ENCODE measurements around the gene DHRS7.

Gene DHRS7

GRCh38 chr14:60184905-60185555 lies 19.8 kb upstream of the DHRS7 start:
- no peak for FAIRE-seq

GRCh38 chr14:60184146-60184904 lies 19.1 kb upstream of the DHRS7 start:
- FAIRE-seq: peak; percentile 100

- peak; percentile 30 for FAIRE-seq
Measured at GRCh38 chr14:60183741-60184140, 18.5 kb upstream of the DHRS7 start.

DNA sequence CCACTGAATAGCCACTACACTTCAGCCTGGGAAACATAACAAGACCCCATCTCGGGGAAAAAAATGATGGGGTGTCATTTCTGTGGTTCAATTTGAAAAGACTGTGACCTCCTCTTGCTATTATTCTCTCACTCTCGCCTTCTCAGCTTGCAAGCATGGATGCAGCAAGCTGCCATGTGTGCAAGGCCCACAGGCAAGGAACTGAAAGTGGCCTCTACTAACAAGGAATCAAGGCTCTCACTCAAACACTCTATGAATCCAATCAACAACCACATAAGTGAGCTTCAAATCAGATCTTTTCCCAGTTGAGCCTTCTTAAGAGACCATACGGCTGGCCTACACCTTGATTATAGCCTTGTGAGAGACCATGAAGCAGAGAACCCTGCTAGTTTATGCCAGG lies 17.9 kb upstream of the DHRS7 start:
- no peak for FAIRE-seq

GRCh38 chr14:60179431-60179869 lies 14.3 kb upstream of the DHRS7 start:
- FAIRE-seq: no peak

GRCh38 chr14:60178820-60179219 lies 13.6 kb upstream of the DHRS7 start:
- FAIRE-seq: no peak

DNA sequence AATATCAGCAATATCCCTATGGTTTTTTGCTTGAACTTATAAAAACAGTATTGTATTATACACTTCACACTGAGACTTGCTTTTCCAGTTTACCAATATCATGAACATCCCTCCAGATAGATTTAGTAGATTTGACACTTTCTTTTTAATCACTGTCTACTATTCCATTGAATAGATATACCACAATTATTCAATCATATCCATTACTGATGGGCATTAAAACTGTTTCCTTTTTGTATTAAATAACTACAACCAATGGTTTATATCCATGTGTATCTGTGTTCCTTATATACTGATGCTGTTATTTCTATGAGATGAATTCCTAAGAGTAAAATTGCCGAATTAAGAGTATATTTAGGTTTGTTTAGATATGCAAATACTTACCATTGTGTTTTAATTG lies 13.0 kb upstream of the DHRS7 start:
- FAIRE-seq: no peak

GRCh38 chr14:60175255-60175902 lies 10.2 kb upstream of the DHRS7 start:
- FAIRE-seq: no peak

GRCh38 chr14:60174352-60175254 lies 9.4 kb upstream of the DHRS7 start:
- FAIRE-seq: no peak

GRCh38 chr14:60171690-60172089 lies 6.5 kb upstream of the DHRS7 start:
- no peak for FAIRE-seq

GRCh38 chr14:60170948-60171347 lies 5.8 kb upstream of the DHRS7 start:
- FAIRE-seq: no peak

DNA sequence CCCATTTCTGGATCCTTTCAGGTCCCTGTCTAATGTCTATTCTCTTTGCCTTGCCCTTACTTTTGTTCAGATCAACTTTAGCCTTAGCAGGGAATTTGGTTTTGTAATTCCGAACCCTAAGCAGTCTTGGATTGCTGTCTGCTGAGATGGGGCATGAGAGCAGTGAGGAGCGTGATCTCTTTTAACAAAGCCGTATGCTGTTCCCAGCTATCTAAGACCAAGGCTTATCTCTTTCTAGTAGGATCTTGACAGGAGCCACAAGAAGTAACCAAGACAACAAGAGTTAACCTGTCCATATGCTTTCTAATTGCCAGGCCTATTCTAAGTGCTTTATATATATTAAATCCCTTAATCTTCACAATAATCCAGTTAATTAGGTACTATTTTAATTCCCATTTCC lies 4.5 kb upstream of the DHRS7 start:
- FAIRE-seq: no peak

DNA sequence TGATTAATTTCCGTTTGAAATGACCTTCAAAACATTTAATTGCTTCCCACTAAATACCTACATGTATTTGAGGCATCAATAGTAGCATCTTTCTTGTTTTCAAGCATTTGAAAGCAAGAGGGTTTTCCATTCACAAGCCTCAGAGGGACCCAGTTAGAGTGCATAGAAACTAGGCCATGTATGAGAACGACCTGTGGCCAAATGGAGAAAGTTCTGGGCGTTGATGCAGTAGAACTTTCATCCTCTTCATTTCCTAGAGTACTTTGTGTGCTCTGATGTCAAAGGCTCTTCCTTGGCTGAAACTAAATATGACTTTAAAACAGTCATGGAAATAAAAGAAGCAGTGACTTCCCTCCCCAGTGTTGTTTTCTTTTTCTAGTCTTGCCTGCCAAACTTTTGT lies 944 bp upstream of the DHRS7 start:
- no peak for FAIRE-seq

- peak; percentile 33 for FAIRE-seq
Measured at GRCh38 chr14:60165547-60165876, 314 bp upstream of the DHRS7 start.

DNA sequence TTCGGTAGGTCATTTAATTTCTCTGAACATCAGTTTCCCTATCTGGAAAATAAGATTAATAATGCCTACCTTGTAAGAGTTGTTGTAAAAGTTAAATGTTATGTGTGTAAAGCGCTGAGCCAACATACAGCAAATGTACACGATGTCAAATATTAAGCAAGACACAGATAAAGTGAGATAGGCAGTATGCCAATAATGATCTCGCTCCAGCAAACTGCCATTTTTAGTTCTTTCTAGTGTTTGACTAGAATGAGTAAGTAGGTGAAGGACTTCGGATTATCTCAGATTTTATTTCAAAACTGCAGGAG lies 840 bp downstream of the DHRS7 start:
- peak; percentile 9 for FAIRE-seq

DNA sequence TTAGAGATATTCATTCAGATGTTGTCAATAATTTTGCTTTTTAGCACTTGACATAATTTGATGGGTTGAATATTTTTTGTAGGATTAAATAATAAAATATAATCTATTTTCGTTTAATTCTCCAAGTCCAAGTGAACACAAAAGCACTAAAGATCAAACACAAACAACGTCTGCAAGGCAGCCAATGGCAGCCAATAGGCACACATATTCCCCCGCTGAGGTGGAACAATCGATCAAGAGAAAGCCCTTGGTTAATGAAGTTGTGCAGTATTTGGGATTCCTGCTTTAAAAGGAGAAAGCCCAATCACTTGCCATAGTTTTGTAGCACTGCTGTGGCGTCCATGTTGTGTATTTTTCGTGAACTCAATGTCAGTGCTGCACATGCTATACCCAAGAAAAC lies 1.5 kb downstream of the DHRS7 start:
- no peak for FAIRE-seq

DNA sequence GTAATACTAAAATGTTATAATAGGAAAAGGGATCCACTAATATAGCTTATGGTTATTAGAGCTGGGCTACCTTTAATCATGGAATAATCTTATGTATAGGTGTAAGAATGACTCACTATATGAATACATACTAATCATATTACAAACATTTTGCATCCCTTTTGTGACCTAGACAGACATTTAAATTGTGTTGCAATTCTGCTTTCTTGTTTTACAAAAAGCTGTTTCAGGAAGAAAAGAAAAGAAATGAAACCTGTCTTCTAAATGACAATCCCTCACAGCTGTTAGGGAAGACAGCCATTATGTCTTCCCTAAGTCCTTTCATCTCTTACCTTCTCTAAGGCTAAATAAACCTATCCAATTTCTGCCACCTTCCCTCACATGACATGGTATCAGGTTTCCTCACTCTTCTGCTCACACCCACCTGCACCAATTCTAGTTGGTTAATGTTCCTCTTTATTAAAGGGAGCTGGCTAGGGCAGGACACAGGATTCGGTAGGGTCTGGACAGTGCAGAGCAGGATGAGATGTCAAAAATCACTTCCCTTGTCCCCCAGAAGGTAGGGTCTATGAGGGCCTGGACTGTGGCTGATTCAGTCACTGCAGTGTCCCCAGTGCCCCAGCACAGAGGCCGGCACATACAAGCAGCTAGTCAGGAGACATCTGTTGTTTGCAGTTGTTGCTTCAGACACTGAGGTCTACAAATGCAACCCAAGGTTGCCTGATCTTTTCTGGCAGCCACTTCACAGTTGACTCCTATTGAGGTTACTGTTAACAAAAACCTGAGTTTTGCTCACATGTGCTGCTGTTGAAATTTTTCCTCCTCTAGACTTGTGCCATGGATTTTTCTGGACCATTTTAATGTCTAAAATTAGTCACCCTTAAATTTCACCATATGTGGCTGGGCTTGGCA lies 3.7 kb downstream of the DHRS7 start:
- no peak for FAIRE-seq

DNA sequence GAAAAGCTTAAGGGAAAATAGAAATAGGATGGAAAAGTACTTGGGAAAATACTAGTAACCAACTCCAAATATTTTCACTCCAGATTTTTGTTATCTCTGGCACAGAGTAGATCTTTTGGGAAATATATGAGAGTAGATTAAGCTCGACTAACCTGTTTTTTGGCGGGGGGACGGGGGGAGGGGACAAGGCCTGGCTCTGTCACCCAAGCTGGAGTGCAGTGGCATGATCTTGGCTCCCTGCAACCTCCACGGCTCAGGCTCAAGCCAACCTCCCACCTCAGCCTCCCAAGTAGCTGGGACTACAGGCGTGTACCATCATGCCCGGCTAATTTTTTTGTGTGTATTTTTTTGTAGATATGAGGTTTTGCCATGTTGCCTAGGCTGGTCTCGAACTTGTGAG lies 4.8 kb downstream of the DHRS7 start:
- no peak for FAIRE-seq

GRCh38 chr14:60154671-60155070 lies 10.5 kb downstream of the DHRS7 start:
- FAIRE-seq: no peak

- FAIRE-seq: no peak
Measured at GRCh38 chr14:60153991-60154390, 11.2 kb downstream of the DHRS7 start.

DNA sequence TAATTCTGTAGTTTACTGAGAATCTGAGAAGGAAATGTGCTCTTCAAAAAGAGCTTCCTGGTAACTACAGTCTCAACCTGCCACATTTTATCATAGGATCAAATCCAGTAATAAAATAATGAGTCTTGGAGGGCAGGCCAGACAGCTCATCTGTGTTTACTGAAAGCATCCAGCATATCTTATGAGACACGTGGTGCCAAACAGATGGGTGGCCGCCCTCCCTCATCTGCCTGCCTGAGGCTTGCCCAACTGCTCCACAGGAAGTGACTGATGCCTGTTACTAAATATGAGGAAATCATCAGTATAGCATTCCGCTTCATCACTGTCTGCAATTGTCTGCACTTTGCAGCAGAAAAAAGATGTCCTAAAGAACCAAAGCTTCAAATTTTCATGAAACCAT lies 13.5 kb downstream of the DHRS7 start:
- no peak for FAIRE-seq

DNA sequence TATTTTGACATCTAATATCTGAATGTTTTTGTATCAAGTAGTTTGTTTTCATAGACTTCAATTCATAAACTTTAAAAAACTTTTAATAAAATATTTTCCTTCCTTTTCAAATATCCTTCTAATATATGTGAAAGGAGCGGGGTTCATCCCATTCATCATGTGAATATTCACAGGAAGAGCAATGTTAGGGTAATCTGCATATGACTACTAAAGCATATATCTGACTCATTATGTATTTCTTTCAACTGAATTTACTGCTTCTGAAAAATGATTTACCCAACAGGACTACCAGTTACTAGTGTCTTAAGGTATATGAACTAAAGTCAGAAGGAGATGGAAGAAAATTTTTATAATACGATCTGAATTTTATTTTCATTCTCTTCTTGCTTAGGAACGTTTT lies 30.5 kb downstream of the DHRS7 start:
- no peak for FAIRE-seq

All from islet of Langerhans (tissue), 1 donor.